Panc1 (cell line): Measurements from ENCODE around the gene ACTR3.

Source experiments
- POLR2AphosphoS5 ChIP-seq: IDR thresholded peaks from 2 replicates; pipeline ENCODE4 v1.6.1; 2012; ENCODE audit warnings: mild to moderate bottlenecking, low read depth, low read length, moderate library complexity
- TF ChIP-seq, protein P1 (sequence below), 2 experiments: IDR thresholded peaks; 2 replicates each; pipeline ENCODE4 v1.6.1; 2011 to 2012; ENCODE audit warnings: low read depth in 2 of 2, control low read depth in 1 of 2, low read length in 1 of 2, mild to moderate bottlenecking in 1 of 2, moderate library complexity in 1 of 2; ENCODE audit not compliant: insufficient read depth in 1 of 2
- TF ChIP-seq, protein P2 (sequence below): fragments of 450-650 bp; IDR thresholded peaks from 2 replicates; pipeline ENCODE4 v1.5.1; 2017; ENCODE audit warnings: mild to moderate bottlenecking

DNA sequence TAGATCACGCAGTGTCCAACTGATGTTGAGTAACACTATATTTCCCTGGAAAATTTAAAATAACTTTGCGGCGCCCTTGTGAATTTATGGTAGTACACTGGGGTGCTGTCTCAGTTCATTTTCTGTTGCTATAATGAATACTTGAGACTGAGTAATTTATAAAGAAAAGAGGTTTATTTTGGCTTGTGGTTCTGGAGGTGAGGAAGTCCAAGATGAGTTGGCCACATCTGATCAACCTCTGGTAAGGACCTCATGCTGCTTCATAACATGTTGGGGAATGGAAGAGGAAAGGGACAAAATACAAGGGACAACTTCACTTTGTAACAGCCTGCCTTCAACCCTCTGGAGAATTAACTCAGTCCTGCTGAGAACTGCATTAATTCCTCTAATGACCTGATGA, 36.4 kb downstream of the ACTR3 start:
- no peak for TF ChIP-seq POLR2AphosphoS5
- TF ChIP-seq, protein P1, sequence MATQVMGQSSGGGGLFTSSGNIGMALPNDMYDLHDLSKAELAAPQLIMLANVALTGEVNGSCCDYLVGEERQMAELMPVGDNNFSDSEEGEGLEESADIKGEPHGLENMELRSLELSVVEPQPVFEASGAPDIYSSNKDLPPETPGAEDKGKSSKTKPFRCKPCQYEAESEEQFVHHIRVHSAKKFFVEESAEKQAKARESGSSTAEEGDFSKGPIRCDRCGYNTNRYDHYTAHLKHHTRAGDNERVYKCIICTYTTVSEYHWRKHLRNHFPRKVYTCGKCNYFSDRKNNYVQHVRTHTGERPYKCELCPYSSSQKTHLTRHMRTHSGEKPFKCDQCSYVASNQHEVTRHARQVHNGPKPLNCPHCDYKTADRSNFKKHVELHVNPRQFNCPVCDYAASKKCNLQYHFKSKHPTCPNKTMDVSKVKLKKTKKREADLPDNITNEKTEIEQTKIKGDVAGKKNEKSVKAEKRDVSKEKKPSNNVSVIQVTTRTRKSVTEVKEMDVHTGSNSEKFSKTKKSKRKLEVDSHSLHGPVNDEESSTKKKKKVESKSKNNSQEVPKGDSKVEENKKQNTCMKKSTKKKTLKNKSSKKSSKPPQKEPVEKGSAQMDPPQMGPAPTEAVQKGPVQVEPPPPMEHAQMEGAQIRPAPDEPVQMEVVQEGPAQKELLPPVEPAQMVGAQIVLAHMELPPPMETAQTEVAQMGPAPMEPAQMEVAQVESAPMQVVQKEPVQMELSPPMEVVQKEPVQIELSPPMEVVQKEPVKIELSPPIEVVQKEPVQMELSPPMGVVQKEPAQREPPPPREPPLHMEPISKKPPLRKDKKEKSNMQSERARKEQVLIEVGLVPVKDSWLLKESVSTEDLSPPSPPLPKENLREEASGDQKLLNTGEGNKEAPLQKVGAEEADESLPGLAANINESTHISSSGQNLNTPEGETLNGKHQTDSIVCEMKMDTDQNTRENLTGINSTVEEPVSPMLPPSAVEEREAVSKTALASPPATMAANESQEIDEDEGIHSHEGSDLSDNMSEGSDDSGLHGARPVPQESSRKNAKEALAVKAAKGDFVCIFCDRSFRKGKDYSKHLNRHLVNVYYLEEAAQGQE (IDR thresholded peaks at IDR 0.05; ENCODE audit: insufficient read depth in 1 of 2, low read depth in 2 of 2, low read length in 1 of 2) = no peak
- TF ChIP-seq, protein P2, sequence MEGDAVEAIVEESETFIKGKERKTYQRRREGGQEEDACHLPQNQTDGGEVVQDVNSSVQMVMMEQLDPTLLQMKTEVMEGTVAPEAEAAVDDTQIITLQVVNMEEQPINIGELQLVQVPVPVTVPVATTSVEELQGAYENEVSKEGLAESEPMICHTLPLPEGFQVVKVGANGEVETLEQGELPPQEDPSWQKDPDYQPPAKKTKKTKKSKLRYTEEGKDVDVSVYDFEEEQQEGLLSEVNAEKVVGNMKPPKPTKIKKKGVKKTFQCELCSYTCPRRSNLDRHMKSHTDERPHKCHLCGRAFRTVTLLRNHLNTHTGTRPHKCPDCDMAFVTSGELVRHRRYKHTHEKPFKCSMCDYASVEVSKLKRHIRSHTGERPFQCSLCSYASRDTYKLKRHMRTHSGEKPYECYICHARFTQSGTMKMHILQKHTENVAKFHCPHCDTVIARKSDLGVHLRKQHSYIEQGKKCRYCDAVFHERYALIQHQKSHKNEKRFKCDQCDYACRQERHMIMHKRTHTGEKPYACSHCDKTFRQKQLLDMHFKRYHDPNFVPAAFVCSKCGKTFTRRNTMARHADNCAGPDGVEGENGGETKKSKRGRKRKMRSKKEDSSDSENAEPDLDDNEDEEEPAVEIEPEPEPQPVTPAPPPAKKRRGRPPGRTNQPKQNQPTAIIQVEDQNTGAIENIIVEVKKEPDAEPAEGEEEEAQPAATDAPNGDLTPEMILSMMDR = no peak
